GM12874 (cell line): ENCODE data around the gene ABLIM2.

Experiments used
- CTCF ChIP-seq: IDR thresholded peaks from 2 replicates; pipeline ENCODE4 v1.5.1; 2011; ENCODE audit warnings: low read depth, mild to moderate bottlenecking, control low read depth, low read length, moderate library complexity; ENCODE audit not compliant: insufficient read depth

Gene ABLIM2

GRCh38 chr4:7983296-7983695 lies 175.3 kb downstream of the ABLIM2 start:
- TF ChIP-seq CTCF = no peak

DNA sequence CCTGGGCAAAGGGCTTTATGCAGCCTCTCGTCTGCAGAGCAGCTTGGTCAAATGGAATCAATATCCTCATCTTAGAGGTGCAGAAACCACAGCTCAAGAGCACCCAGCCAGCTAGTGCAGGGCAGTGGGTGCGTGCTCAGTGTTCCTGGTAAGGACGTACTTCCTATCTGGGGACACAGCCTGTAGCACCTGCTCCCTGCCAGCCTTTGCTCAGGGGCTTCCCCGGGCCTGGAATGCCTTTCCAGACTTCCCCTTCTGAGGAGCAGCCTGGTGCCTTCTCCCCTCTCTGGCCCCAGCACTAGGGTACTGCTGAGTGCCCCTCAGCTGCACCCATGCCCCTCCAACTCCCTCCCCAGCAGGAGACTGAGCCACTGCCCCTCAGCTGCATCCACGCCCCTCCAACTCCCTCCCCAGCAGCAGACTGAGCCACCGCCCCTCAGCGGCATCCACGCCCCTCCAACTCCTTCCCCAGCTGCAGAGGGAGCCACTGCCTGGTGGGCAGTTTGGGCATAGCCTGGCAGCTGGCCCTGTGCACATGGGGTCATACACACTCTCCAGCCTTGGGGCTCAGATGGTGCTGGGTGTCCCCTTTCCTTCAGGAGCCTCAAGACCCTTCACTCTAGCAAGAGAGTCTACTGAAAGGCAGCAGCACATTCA lies 176.7 kb downstream of the ABLIM2 start:
- no peak for TF ChIP-seq CTCF

GRCh38 chr4:7980036-7980435 lies 178.6 kb downstream of the ABLIM2 start:
- TF ChIP-seq CTCF = no peak

- TF ChIP-seq CTCF = no peak
Measured at GRCh38 chr4:7979652-7979968, 179.0 kb downstream of the ABLIM2 start.

DNA sequence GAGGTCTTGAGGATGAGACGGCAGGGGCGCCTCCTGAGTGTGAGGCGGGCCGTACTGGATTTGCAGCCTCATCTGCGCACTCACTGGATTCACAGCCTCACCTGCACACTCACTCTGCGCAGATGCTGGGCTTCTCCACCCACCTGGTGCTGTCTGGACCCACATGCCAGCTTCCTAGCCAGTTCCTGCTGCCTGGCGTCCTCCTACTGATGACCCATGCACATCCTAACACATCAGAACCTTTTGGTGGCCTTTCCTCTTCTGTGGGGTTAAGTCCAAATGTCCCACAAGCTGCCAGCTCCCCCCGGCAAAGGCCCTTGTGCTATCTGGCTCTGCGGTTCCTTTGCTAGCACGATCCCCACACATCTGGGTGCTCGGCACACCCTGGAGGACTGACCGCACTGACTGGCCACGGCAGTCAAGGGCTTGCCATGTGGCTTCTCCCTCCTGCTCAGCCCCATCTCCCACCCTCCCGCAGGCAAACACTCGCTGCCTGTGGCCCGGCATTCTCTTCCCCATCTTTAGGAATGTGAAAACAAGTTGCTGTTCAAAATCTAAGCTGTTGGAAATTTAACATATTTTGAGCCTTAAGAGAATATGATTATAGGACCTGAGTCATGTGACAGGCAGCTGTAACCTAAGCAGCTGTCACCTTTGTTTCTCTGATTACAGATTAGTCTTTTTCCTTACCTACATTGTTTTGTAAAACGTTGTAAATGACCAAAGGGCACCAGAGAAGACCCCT lies 179.5 kb downstream of the ABLIM2 start:
- TF ChIP-seq CTCF = no peak

DNA sequence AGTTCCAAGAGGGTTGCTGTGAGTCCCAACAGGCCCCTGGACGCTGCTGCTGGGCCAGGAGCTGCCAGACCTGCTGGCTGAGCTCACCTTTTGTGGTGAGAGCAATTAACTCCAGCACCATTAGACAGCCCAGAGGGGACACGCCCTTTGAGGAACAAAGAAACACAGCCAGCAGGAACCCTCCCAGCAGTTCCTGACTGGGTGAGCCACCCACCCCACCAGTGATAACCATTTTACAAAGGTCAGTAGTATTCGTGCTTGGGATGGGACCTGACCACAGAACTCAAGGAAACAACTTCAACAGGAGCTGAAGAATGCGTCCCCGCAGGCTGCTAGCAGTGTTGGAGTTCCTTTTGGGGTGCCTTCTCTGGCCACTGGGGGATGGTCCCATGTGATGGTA lies 180.1 kb downstream of the ABLIM2 start:
- TF ChIP-seq CTCF = no peak

GRCh38 chr4:7976634-7977033 lies 182.0 kb downstream of the ABLIM2 start:
- no peak for TF ChIP-seq CTCF
